T-helper 1 cell treated with Interleukin-12 subunit alpha and Interleukin-12 subunit beta and Interleukin-4 antibody, amounts not matched to agents 30 μg/mL and 1 μg/mL, for 36 hours (primary cell): ENCODE measurements around the gene CPNE7.
"Not testable (repeated sequence)": the region's sequence is repeated elsewhere in the genome, so short reads cannot be mapped to it uniquely, and the experiment has no call there.

Experiments
- H3K27ac Mint-ChIP-seq: one replicate; pipeline ENCODE4 v1.8.0; 2021; ENCODE audit warnings: mild to moderate bottlenecking, mixed read lengths
- H3K27me3 Mint-ChIP-seq: one replicate; pipeline ENCODE4 v1.8.0; 2021; ENCODE audit warnings: low read depth, mixed read lengths
- H3K36me3 Mint-ChIP-seq: one replicate; pipeline ENCODE4 v1.8.0; 2021; ENCODE audit warnings: low read depth, mixed read lengths
- H3K4me1 Mint-ChIP-seq: one replicate; pipeline ENCODE4 v1.8.0; 2021; ENCODE audit warnings: low read depth, mixed read lengths
- H3K4me3 Mint-ChIP-seq: one replicate; pipeline ENCODE4 v1.8.0; 2021; ENCODE audit warnings: mild to moderate bottlenecking, moderate library complexity, mixed read lengths
- H3K9me3 Mint-ChIP-seq: one replicate; pipeline ENCODE4 v1.8.0; 2021; ENCODE audit warnings: mixed read lengths

Gene CPNE7

GRCh38 chr16:89621698-89622409 lies 46.3 kb downstream of the CPNE7 start:
- H3K4me1 Mint-ChIP-seq: no peaks in the 10 kb centered on the region
- no peak overlapping the region for H3K27ac Mint-ChIP-seq
- H3K9me3 Mint-ChIP-seq: no peaks in the 10 kb centered on the region
- no peak overlapping the region for H3K4me3 Mint-ChIP-seq
- H3K27me3 Mint-ChIP-seq: peaks cover 15% of the 10 kb centered on the region
- H3K36me3 Mint-ChIP-seq: no peaks in the 10 kb centered on the region

GRCh38 chr16:89623511-89624261 lies 48.1 kb downstream of the CPNE7 start:
- H3K36me3 Mint-ChIP-seq: no peaks in the 10 kb centered on the region
- no peak overlapping the region for H3K27ac Mint-ChIP-seq
- H3K4me1 Mint-ChIP-seq: no peaks in the 10 kb centered on the region
- H3K27me3 Mint-ChIP-seq: peaks cover 15% of the 10 kb centered on the region
- no peak overlapping the region for H3K4me3 Mint-ChIP-seq
- H3K9me3 Mint-ChIP-seq: no peaks in the 10 kb centered on the region

- H3K36me3 Mint-ChIP-seq: no peaks in the 10 kb centered on the region
- no peak overlapping the region for H3K4me3 Mint-ChIP-seq
- no peaks in the 10 kb centered on the region for H3K9me3 Mint-ChIP-seq
- no peak overlapping the region for H3K27ac Mint-ChIP-seq
- no peaks in the 10 kb centered on the region for H3K4me1 Mint-ChIP-seq
- peaks cover 15% of the 10 kb centered on the region for H3K27me3 Mint-ChIP-seq
These were observed 49.5 kb downstream of the CPNE7 start for GRCh38 chr16:89624777-89625761.

GRCh38 chr16:89629827-89630610 lies 54.5 kb downstream of the CPNE7 start:
- Mint-ChIP-seq H3K27ac (no peak overlapping the region), H3K36me3 (no peaks in the 10 kb centered on the region), H3K4me1 (no peaks in the 10 kb centered on the region), H3K27me3 (no peaks in the 10 kb centered on the region), H3K4me3 (no peak overlapping the region), H3K9me3 (no peaks in the 10 kb centered on the region)

- Mint-ChIP-seq H3K4me3 (no peak overlapping the region), H3K27ac (no peak overlapping the region), H3K36me3 (no peaks in the 10 kb centered on the region), H3K4me1 (no peaks in the 10 kb centered on the region), H3K9me3 (no peaks in the 10 kb centered on the region), H3K27me3 (no peaks in the 10 kb centered on the region)
These were observed 57.6 kb downstream of the CPNE7 start for GRCh38 chr16:89633064-89633631.

GRCh38 chr16:89634463-89635385 lies 59.2 kb downstream of the CPNE7 start:
- H3K9me3 Mint-ChIP-seq, H3K4me3 Mint-ChIP-seq, H3K4me1 Mint-ChIP-seq, H3K27me3 Mint-ChIP-seq, H3K27ac Mint-ChIP-seq, H3K36me3 Mint-ChIP-seq: not testable (repeated sequence)

GRCh38 chr16:89636663-89637062 lies 61.1 kb downstream of the CPNE7 start:
- Mint-ChIP-seq H3K36me3 (no peaks in the 10 kb centered on the region), H3K27ac (no peak overlapping the region), H3K4me3 (no peak overlapping the region), H3K27me3 (no peaks in the 10 kb centered on the region), H3K4me1 (peaks cover 4% of the 10 kb centered on the region), H3K9me3 (no peaks in the 10 kb centered on the region)

- H3K4me3 Mint-ChIP-seq: no peak overlapping the region
- H3K27ac Mint-ChIP-seq: no peak overlapping the region
- no peaks in the 10 kb centered on the region for H3K9me3 Mint-ChIP-seq
- peaks cover 4% of the 10 kb centered on the region for H3K4me1 Mint-ChIP-seq
- no peaks in the 10 kb centered on the region for H3K36me3 Mint-ChIP-seq
- no peaks in the 10 kb centered on the region for H3K27me3 Mint-ChIP-seq
These were observed 61.8 kb downstream of the CPNE7 start for GRCh38 chr16:89637379-89637778.

- no peak overlapping the region for H3K27ac Mint-ChIP-seq
- H3K36me3 Mint-ChIP-seq: no peaks in the 10 kb centered on the region
- H3K4me3 Mint-ChIP-seq: no peak overlapping the region
- H3K4me1 Mint-ChIP-seq: peaks cover 4% of the 10 kb centered on the region
- no peaks in the 10 kb centered on the region for H3K9me3 Mint-ChIP-seq
- no peaks in the 10 kb centered on the region for H3K27me3 Mint-ChIP-seq
These were observed 62.9 kb downstream of the CPNE7 start for GRCh38 chr16:89638455-89638854.

- Mint-ChIP-seq H3K9me3 (no peaks in the 10 kb centered on the region), H3K4me3 (no peak overlapping the region), H3K4me1 (peaks cover 4% of the 10 kb centered on the region), H3K27ac (no peak overlapping the region), H3K27me3 (no peaks in the 10 kb centered on the region), H3K36me3 (no peaks in the 10 kb centered on the region)
These were observed 63.8 kb downstream of the CPNE7 start for GRCh38 chr16:89639385-89639784.

- H3K4me3 Mint-ChIP-seq: no peak overlapping the region
- H3K27me3 Mint-ChIP-seq: no peaks in the 10 kb centered on the region
- H3K4me1 Mint-ChIP-seq: peaks cover 4% of the 10 kb centered on the region
- no peak overlapping the region for H3K27ac Mint-ChIP-seq
- no peaks in the 10 kb centered on the region for H3K9me3 Mint-ChIP-seq
- H3K36me3 Mint-ChIP-seq: peaks cover 10% of the 10 kb centered on the region
These were observed 66.0 kb downstream of the CPNE7 start for GRCh38 chr16:89641458-89642119.

GRCh38 chr16:89642574-89642973 lies 67.0 kb downstream of the CPNE7 start:
- peaks cover 4% of the 10 kb centered on the region for H3K4me1 Mint-ChIP-seq
- H3K36me3 Mint-ChIP-seq: peaks cover 10% of the 10 kb centered on the region
- H3K27me3 Mint-ChIP-seq: no peaks in the 10 kb centered on the region
- no peak overlapping the region for H3K4me3 Mint-ChIP-seq
- H3K27ac Mint-ChIP-seq: no peak overlapping the region
- no peaks in the 10 kb centered on the region for H3K9me3 Mint-ChIP-seq
